ENCODE data around the gene CDH23. TPM values are rescaled to one million over a fixed set of nuclear protein-coding genes. Genes with fewer than 3 reads are reported as not detected.

Gene CDH23
- total RNA-seq, 4 donors from 2014 or later, result 13.8 to 20.1 (median 17.3) TPM

DNA sequence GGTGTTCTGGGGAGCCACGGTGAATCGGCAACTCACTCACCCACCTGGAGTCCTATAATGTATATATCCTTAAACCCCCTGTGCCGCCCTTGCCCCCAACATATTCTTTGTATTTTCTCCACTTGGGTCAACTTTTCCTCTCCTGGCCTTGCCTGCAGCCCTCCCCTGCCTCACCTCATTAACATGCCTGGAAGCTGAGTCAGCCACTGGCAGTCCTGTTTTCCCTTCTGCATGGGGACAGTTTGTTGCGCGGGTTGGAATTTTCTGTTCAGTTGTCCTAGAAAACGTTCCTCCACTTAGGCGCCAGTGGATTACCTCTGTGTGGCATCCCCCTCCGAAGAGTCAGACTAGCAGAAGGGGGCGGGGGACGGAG lies 225.4 kb downstream of the CDH23 start:
- H3K27me3 ChIP-seq, result no peaks in the 10 kb centered on the region
- peak in 1 of 2 donors; percentile 22 for DNase-seq (ENCODE audit: low spot score in 2 of 2)
- TF ChIP-seq POLR2A (IDR thresholded peaks at IDR 0.05), result no peak
- TF ChIP-seq EP300 (IDR thresholded peaks at IDR 0.05), result no peak
- TF ChIP-seq, protein P1, sequence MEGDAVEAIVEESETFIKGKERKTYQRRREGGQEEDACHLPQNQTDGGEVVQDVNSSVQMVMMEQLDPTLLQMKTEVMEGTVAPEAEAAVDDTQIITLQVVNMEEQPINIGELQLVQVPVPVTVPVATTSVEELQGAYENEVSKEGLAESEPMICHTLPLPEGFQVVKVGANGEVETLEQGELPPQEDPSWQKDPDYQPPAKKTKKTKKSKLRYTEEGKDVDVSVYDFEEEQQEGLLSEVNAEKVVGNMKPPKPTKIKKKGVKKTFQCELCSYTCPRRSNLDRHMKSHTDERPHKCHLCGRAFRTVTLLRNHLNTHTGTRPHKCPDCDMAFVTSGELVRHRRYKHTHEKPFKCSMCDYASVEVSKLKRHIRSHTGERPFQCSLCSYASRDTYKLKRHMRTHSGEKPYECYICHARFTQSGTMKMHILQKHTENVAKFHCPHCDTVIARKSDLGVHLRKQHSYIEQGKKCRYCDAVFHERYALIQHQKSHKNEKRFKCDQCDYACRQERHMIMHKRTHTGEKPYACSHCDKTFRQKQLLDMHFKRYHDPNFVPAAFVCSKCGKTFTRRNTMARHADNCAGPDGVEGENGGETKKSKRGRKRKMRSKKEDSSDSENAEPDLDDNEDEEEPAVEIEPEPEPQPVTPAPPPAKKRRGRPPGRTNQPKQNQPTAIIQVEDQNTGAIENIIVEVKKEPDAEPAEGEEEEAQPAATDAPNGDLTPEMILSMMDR (IDR thresholded peaks at IDR 0.05), result no peak
- peak overlapping the region in 1 of 4 donors; percentile 70 for H3K27ac ChIP-seq
- no peaks in the 10 kb centered on the region for H3K9me3 ChIP-seq
- no peaks in the 10 kb centered on the region for H3K36me3 ChIP-seq
- 57 to 64% methylated on average over 10 of the region's 10 CpGs for WGBS, 2 donors
- no peak overlapping the region for H3K4me3 ChIP-seq
- peaks cover 0 to 34% (median 9%) of the 10 kb centered on the region in 4 donors for H3K4me1 ChIP-seq

DNA sequence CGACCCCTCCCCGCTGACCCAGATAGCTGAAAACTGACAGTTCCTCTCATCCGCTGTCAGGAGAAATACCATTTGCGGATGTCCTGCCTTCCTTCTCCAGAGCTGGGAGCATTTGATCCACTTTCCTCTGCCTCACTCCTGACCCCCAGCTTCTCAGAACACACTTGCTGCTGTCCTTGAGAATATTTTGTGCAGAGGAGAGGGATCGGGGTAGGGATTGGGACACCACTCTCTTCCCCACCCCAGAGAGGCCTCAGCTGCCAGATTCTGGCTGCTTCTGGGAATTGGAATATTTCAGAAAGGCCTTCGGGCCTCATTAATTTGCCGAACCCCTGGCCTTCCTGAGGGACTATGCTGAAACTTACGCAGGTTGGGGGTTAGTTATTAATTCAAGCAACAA lies 225.9 kb downstream of the CDH23 start:
- no peak for DNase-seq (ENCODE audit: low spot score in 2 of 2)
- TF ChIP-seq, protein P1 (IDR thresholded peaks at IDR 0.05), result no peak
- TF ChIP-seq POLR2A (IDR thresholded peaks at IDR 0.05) (no peak), EP300 (IDR thresholded peaks at IDR 0.05) (no peak)
- no peaks in the 10 kb centered on the region for H3K27me3 ChIP-seq
- no peak overlapping the region for H3K4me3 ChIP-seq
- no peak overlapping the region for H3K27ac ChIP-seq
- peaks cover 0 to 34% (median 9%) of the 10 kb centered on the region in 4 donors for H3K4me1 ChIP-seq
- H3K36me3 ChIP-seq, result no peaks in the 10 kb centered on the region
- no peaks in the 10 kb centered on the region for H3K9me3 ChIP-seq
- WGBS, 2 donors, result 75 to 79% methylated on average over 8 of the region's 8 CpGs

DNA sequence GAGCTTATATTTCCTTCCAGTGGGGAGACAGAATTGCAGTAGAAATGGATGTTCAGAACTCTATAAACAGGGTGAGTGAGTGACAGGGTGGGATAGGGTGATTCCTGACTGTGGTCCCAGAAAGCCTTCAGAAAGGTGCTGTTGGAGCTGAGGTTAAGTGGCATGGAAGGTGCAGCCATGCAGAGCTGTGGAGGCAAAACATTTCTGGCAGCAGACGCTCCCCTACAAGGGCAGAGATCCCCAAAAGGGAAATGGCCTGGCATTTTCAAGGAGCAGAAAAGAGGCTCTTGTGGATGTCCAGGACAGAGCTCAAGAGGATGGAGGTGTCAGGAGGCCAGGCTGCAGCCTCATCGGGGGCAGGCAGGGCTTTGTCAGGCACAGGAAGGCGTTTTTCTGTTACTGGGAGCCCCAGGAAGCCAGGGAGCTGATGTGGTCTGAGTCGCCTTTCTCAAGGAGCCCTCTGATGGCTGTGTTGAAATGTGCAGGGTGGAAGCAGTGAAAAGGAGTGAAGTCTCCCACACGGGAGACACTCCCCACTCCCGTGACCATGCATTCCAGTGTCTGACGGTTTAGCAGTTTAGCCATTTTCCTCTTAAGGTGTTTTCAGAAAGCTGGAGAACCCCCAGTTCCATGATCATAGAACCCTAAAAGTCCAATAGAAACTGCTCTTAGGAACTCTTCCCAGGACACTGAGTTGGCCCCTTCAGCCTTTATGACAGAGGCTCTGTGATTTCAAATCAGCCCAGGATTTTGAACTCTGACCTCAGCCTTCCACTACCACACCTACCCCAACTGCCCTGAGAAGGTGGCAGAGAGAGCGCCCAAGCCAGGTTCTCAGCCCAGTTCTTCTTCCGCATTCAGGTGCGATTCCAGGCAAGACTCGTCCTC lies 226.6 kb downstream of the CDH23 start:
- H3K27me3 ChIP-seq, result no peaks in the 10 kb centered on the region
- no peak overlapping the region for H3K4me3 ChIP-seq
- H3K36me3 ChIP-seq, result no peaks in the 10 kb centered on the region
- H3K27ac ChIP-seq, result no peak overlapping the region
- DNase-seq (ENCODE audit: low spot score in 2 of 2), result peak in 1 of 2 donors; percentile 27
- WGBS, 2 donors, result 58 to 60% methylated on average over 11 of the region's 11 CpGs
- no peaks in the 10 kb centered on the region for H3K9me3 ChIP-seq
- no peak for TF ChIP-seq EP300 (IDR thresholded peaks at IDR 0.05)
- TF ChIP-seq, protein P1 (IDR thresholded peaks at IDR 0.05), result peak in 3 of 5 experiments; percentile 10 to 22 (median 14)
- H3K4me1 ChIP-seq, result peaks cover 0 to 34% (median 9%) of the 10 kb centered on the region in 4 donors

DNA sequence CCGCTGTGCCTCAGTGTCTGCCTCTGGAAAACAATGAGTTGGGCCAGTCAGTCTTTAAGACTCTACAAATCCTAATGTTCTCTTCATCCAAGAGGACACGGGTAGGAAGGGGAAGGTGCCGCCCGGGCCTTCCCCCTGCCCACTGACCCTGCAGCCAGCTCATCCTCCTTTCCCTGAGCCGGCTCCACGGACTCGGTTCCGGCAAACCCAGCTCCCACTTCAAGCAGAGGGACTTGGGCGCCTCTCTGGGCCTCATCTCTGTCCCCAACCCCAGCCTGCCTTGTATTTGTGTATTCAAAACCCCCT lies 227.2 kb downstream of the CDH23 start:
- no peak overlapping the region for H3K27ac ChIP-seq
- DNase-seq (ENCODE audit: low spot score in 2 of 2), result no peak
- no peaks in the 10 kb centered on the region for H3K27me3 ChIP-seq
- no peak overlapping the region for H3K4me3 ChIP-seq
- H3K4me1 ChIP-seq, result peaks cover 0 to 34% (median 9%) of the 10 kb centered on the region in 4 donors
- H3K36me3 ChIP-seq, result no peaks in the 10 kb centered on the region
- H3K9me3 ChIP-seq, result no peaks in the 10 kb centered on the region
- WGBS, 2 donors, result 84 to 89% methylated on average over 9 of the region's 9 CpGs
- TF ChIP-seq POLR2A (IDR thresholded peaks at IDR 0.05) (no peak), EP300 (IDR thresholded peaks at IDR 0.05) (no peak)
- TF ChIP-seq, protein P1 (IDR thresholded peaks at IDR 0.05), result no peak

DNA sequence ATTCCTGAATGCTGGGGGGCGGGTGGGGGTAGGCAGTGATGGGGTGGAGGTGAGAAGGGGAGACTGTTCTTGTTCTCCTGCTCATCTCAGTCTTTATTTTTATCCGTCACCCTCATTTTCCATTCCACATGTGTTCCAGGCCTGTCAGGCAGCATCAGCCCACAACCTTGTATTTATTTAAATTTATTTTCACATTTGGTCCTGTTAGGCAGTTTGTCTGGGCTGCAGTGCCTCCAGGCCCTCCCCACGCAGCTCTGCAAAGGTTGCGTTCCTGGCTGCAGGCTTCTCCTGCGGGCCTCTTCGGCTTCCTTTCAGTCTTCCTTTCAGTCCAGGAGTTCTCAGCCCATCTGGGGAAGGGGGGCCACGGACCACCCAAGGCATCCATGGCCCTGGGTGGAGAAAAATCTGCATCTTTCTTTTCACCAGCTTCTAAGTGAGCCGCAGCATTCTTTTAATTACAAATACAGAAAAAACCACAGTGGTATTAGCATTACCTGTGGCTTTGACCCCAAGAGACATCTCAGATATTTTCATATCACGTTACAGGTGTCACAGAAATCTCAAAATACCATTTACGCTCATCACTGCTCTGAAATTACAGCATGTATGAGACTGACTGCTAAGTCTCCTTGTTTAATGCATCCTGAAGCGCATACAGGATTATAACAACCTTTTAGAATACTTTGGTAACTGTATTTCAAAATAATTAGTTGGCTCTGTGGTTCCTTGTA lies 228.9 kb downstream of the CDH23 start:
- 81 to 83% methylated on average over 11 of the region's 11 CpGs for WGBS, 2 donors
- H3K27me3 ChIP-seq, result no peaks in the 10 kb centered on the region
- no peak overlapping the region for H3K4me3 ChIP-seq
- H3K36me3 ChIP-seq, result no peaks in the 10 kb centered on the region
- H3K27ac ChIP-seq, result no peak overlapping the region
- DNase-seq (ENCODE audit: low spot score in 2 of 2), result no peak
- H3K4me1 ChIP-seq, result peaks cover 0 to 29% (median 5%) of the 10 kb centered on the region in 4 donors
- TF ChIP-seq, protein P1 (IDR thresholded peaks at IDR 0.05), result no peak
- no peak for TF ChIP-seq EP300 (IDR thresholded peaks at IDR 0.05)
- no peak for TF ChIP-seq POLR2A (IDR thresholded peaks at IDR 0.05)
- H3K9me3 ChIP-seq, result no peaks in the 10 kb centered on the region
